HCT116 (cell line): ENCODE measurements around the gene LDLR.

Experiments
- CEBPB ChIP-seq: IDR thresholded peaks from 2 replicates; pipeline ENCODE4 v1.6.1; 2012; ENCODE audit warnings: low read depth
- CTCF ChIP-seq, 3 experiments: fragments of 200-600 bp in 1 of 3; sonication (generic) in 1 of 3; IDR thresholded peaks in 2 of 3; conservative IDR thresholded peaks in 1 of 3; 2 replicates each; pipeline ENCODE4 v1.5.1; 2012 to 2017; ENCODE audit warnings: low read depth in 2 of 3, low read length in 2 of 3, antibody characterized with exemption in 1 of 3, borderline replicate concordance in 1 of 3, control low read depth in 1 of 3, mild to moderate bottlenecking in 1 of 3, mixed read lengths in 1 of 3, mixed run types in 1 of 3, moderate library complexity in 1 of 3; ENCODE audit not compliant: insufficient read depth in 1 of 3
- ELF1 ChIP-seq: IDR thresholded peaks from 2 replicates; pipeline ENCODE4 v1.6.1; 2012; ENCODE audit warnings: low read depth, borderline replicate concordance
- EZH2 ChIP-seq: fragments of 200-600 bp; sonication (generic); IDR thresholded peaks from 2 replicates; pipeline ENCODE4 v1.6.1; 2017; ENCODE audit warnings: antibody characterized with exemption, mixed run types
- EZH2phosphoT487 ChIP-seq: fragments of 200-600 bp; IDR thresholded peaks from 2 replicates; pipeline ENCODE4 v1.6.1; 2018; ENCODE audit warnings: antibody characterized with exemption, borderline replicate concordance
- POLR2A ChIP-seq: IDR thresholded peaks from 2 replicates; pipeline ENCODE4 v1.7.0; 2011; ENCODE audit warnings: borderline replicate concordance; ENCODE audit not compliant: insufficient read depth, insufficient read length; ENCODE audit errors: extremely low read depth
- POLR2AphosphoS5 ChIP-seq: IDR thresholded peaks from 2 replicates; pipeline ENCODE4 v1.6.1; 2011; ENCODE audit warnings: mild to moderate bottlenecking, low read depth, low read length, moderate library complexity
- SIN3A ChIP-seq: IDR thresholded peaks from 2 replicates; pipeline ENCODE4 v1.6.1; 2012; ENCODE audit warnings: low read depth
- SRF ChIP-seq: IDR thresholded peaks from 2 replicates; pipeline ENCODE4 v1.6.1; 2012; ENCODE audit warnings: low read depth
- TCF7L2 ChIP-seq: IDR thresholded peaks from 2 replicates; pipeline ENCODE4 v1.7.0; 2011; ENCODE audit warnings: borderline replicate concordance, inconsistent platforms; ENCODE audit not compliant: insufficient read depth, insufficient read length; ENCODE audit errors: extremely low read depth
- YY1 ChIP-seq: IDR thresholded peaks from 2 replicates; pipeline ENCODE4 v1.6.1; 2011; ENCODE audit warnings: low read length, low read depth, moderate library complexity, mild to moderate bottlenecking; ENCODE audit not compliant: insufficient replicate concordance; ENCODE audit errors: extremely low read depth
- ZNF274 ChIP-seq: fragments of 200-500 bp; sonication (Bioruptor generic); IDR thresholded peaks from 2 replicates; pipeline ENCODE4 v1.6.1; 2014; ENCODE audit warnings: mild to moderate bottlenecking, low read depth, low read length, inconsistent platforms

GRCh38 chr19:11047866-11048265 lies 41.4 kb upstream of the LDLR start:
- TF ChIP-seq CTCF (IDR thresholded peaks at IDR 0.05 in 2 of 3, conservative IDR thresholded peaks at IDR 0.05 in 1 of 3; ENCODE audit: borderline replicate concordance in 1 of 3, insufficient read depth in 1 of 3, low read depth in 2 of 3, low read length in 2 of 3) (no peak), EZH2 (no peak), TCF7L2 (no peak), CEBPB (no peak), POLR2AphosphoS5 (no peak), POLR2A (no peak), YY1 (no peak), EZH2phosphoT487 (no peak), ELF1 (no peak), ZNF274 (no peak), SIN3A (no peak), SRF (no peak)
